GM12891 (cell line): ENCODE results near the gene XKR3.
"Not testable (repeated sequence)": the region's sequence is repeated elsewhere in the genome, so short reads cannot be mapped to it uniquely, and the experiment has no call there.

Source experiments
- DNase-seq: peaks from one replicate; pipeline ENCODE4 v3.0.0; 2011; ENCODE audit warnings: low spot score; ENCODE audit not compliant: insufficient read length
- FAIRE-seq: peaks from 2 replicates; lab custom pipeline; 2011; peaks lifted over from hg19 to GRCh38; lab: Jason Lieb, UNC
- PAX5 ChIP-seq: IDR thresholded peaks from 2 replicates; pipeline ENCODE4 v1.6.1; 2011; ENCODE audit warnings: low read length, moderate library complexity, mild to moderate bottlenecking; ENCODE audit not compliant: insufficient read depth, severe bottlenecking
- POLR2A ChIP-seq: IDR thresholded peaks from 2 replicates; pipeline ENCODE4 v1.6.1; 2011; ENCODE audit warnings: low read depth, low read length, control low read depth
- POLR2AphosphoS5 ChIP-seq: IDR thresholded peaks from 2 replicates; pipeline ENCODE4 v1.6.1; 2011; ENCODE audit warnings: low read depth, low read length, control low read depth
- POU2F2 ChIP-seq: IDR thresholded peaks from 2 replicates; pipeline ENCODE4 v1.6.1; 2011; ENCODE audit warnings: low read depth, mild to moderate bottlenecking, control low read depth, low read length, moderate library complexity
- SPI1 ChIP-seq: IDR thresholded peaks from 2 replicates; pipeline ENCODE4 v1.6.1; 2011; ENCODE audit warnings: low read depth, low read length, control low read depth
- TAF1 ChIP-seq: IDR thresholded peaks from 2 replicates; pipeline ENCODE4 v1.6.1; 2011; ENCODE audit warnings: low read depth, low read length, control low read depth

Gene XKR3

GRCh38 chr22:16783453-16783852, 41.8 kb downstream of the XKR3 start:
- FAIRE-seq = no peak
- TF ChIP-seq SPI1 (no peak), POU2F2 (no peak), POLR2A (no peak), TAF1 (no peak), PAX5 (no peak), POLR2AphosphoS5 (no peak)
- DNase-seq = no peak

GRCh38 chr22:16781764-16782329, 43.4 kb downstream of the XKR3 start:
- TF ChIP-seq POU2F2 = no peak
- TF ChIP-seq POLR2AphosphoS5 = no peak
- no peak for TF ChIP-seq TAF1
- no peak for TF ChIP-seq SPI1
- no peak for TF ChIP-seq PAX5
- TF ChIP-seq POLR2A = no peak
- DNase-seq (no peak), FAIRE-seq (no peak)

GRCh38 chr22:16781074-16781763, 44.0 kb downstream of the XKR3 start:
- FAIRE-seq = no peak
- no peak for TF ChIP-seq PAX5
- no peak for TF ChIP-seq POU2F2
- no peak for TF ChIP-seq POLR2A
- TF ChIP-seq POLR2AphosphoS5 = no peak
- TF ChIP-seq SPI1 = no peak
- TF ChIP-seq TAF1 = no peak
- no peak for DNase-seq

- DNase-seq (no peak), FAIRE-seq (no peak)
- TF ChIP-seq POU2F2 (no peak), POLR2A (no peak), PAX5 (no peak), SPI1 (no peak), TAF1 (no peak), POLR2AphosphoS5 (no peak)
Measured at GRCh38 chr22:16777284-16777924, 47.8 kb downstream of the XKR3 start.

- DNase-seq (no peak), FAIRE-seq (no peak)
- TF ChIP-seq POU2F2 = no peak
- TF ChIP-seq POLR2AphosphoS5 = no peak
- TF ChIP-seq TAF1 = no peak
- no peak for TF ChIP-seq SPI1
- no peak for TF ChIP-seq PAX5
- TF ChIP-seq POLR2A = no peak
Measured at GRCh38 chr22:16776080-16776479, 49.1 kb downstream of the XKR3 start.

- no peak for DNase-seq
- no peak for FAIRE-seq
- TF ChIP-seq TAF1 (no peak), POU2F2 (no peak), POLR2AphosphoS5 (no peak), SPI1 (no peak), PAX5 (no peak), POLR2A (no peak)
Measured at GRCh38 chr22:16774911-16775500, 50.2 kb downstream of the XKR3 start.

GRCh38 chr22:16771569-16771968, 53.6 kb downstream of the XKR3 start:
- not testable (repeated sequence) for DNase-seq, FAIRE-seq

GRCh38 chr22:16767927-16768326, 57.3 kb downstream of the XKR3 start:
- FAIRE-seq, DNase-seq: not testable (repeated sequence)

- DNase-seq, FAIRE-seq: not testable (repeated sequence)
Measured at GRCh38 chr22:16762224-16762623, 63.0 kb downstream of the XKR3 start.

GRCh38 chr22:16760416-16760815, 64.8 kb downstream of the XKR3 start:
- not testable (repeated sequence) for DNase-seq, FAIRE-seq

- not testable (repeated sequence) for FAIRE-seq
Measured at GRCh38 chr22:16749282-16749681, 75.9 kb downstream of the XKR3 start.

GRCh38 chr22:16748160-16748929, 76.9 kb downstream of the XKR3 start:
- not testable (repeated sequence) for FAIRE-seq, DNase-seq

More at GRCh38 chr22:16749282-16749681, 75.9 kb downstream of the XKR3 start:
- DNase-seq = not testable (repeated sequence)

- not testable (repeated sequence) for DNase-seq, FAIRE-seq
Measured at GRCh38 chr22:16747266-16748159, 77.7 kb downstream of the XKR3 start.

GRCh38 chr22:16734271-16734670, 90.9 kb downstream of the XKR3 start:
- not testable (repeated sequence) for FAIRE-seq, DNase-seq
